ENCODE measurements around the gene DNASE2B. TPM values are rescaled to one million over a fixed set of nuclear protein-coding genes. Genes with fewer than 3 reads are reported as not detected.
"Not testable (repeated sequence)": the region's sequence is repeated elsewhere in the genome, so short reads cannot be mapped to it uniquely, and the experiment has no call there.

The DNASE2B gene
- total RNA-seq, 1 donor, result not detected

GRCh38 chr1:84436876-84437655 lies 38.8 kb downstream of the DNASE2B start:
- DNase-seq (ENCODE audit: insufficient read length, low spot score, missing footprints), result no peak
- no peaks in the 10 kb centered on the region for H3K36me3 ChIP-seq (ENCODE audit: insufficient read depth, low read length)
- H4K20me1 ChIP-seq (ENCODE audit: insufficient read depth, low read length), result no peaks in the 10 kb centered on the region
- no peaks in the 10 kb centered on the region for H3K79me2 ChIP-seq (ENCODE audit: insufficient read depth, low read length)
- TF ChIP-seq CTCF (IDR thresholded peaks at IDR 0.05; ENCODE audit: extremely low read depth, low read depth, low read length), result no peak
- no peak overlapping the region for H3K27ac ChIP-seq (ENCODE audit: low read depth, low read length)
- H3K4me2 ChIP-seq (ENCODE audit: insufficient read depth, low read length), result peak overlapping the region; percentile 38
- peaks cover 4% of the 10 kb centered on the region for H3K4me1 ChIP-seq (ENCODE audit: insufficient read depth, low read length)
- H3K9me3 ChIP-seq (ENCODE audit: low read depth, low read length), result no peaks in the 10 kb centered on the region
- peak overlapping the region; percentile 71 for H2AFZ ChIP-seq (ENCODE audit: low read length)
- no peaks in the 10 kb centered on the region for H3K27me3 ChIP-seq (ENCODE audit: insufficient read depth, low read length)
- H3K4me3 ChIP-seq (ENCODE audit: insufficient read depth, low read length), result no peak overlapping the region

- Histone ChIP-seq H2AFZ (ENCODE audit: low read length) (no peak overlapping the region), H3K4me2 (ENCODE audit: insufficient read depth, low read length) (no peak overlapping the region)
- peak; percentile 66 for TF ChIP-seq CTCF (IDR thresholded peaks at IDR 0.05; ENCODE audit: extremely low read depth, low read depth, low read length)
Observed at GRCh38 chr1:84442256-84442655, 44.0 kb downstream of the DNASE2B start.

GRCh38 chr1:84442747-84443646 lies 44.7 kb downstream of the DNASE2B start:
- not testable (repeated sequence) for H3K9me3 ChIP-seq (ENCODE audit: low read depth, low read length); DNase-seq (ENCODE audit: insufficient read length, low spot score, missing footprints); H3K36me3 ChIP-seq (ENCODE audit: insufficient read depth, low read length); H3K4me2 ChIP-seq (ENCODE audit: insufficient read depth, low read length); H3K4me1 ChIP-seq (ENCODE audit: insufficient read depth, low read length); H3K79me2 ChIP-seq (ENCODE audit: insufficient read depth, low read length); H4K20me1 ChIP-seq (ENCODE audit: insufficient read depth, low read length); H3K4me3 ChIP-seq (ENCODE audit: insufficient read depth, low read length); H3K27me3 ChIP-seq (ENCODE audit: insufficient read depth, low read length); H3K27ac ChIP-seq (ENCODE audit: low read depth, low read length)
- peak overlapping the region; percentile 41 for H2AFZ ChIP-seq (ENCODE audit: low read length)

More at GRCh38 chr1:84442256-84442655, 44.0 kb downstream of the DNASE2B start:
- Histone ChIP-seq H3K9me3 (ENCODE audit: low read depth, low read length) (no peaks in the 10 kb centered on the region), H3K4me1 (ENCODE audit: insufficient read depth, low read length) (peaks cover 6% of the 10 kb centered on the region), H4K20me1 (ENCODE audit: insufficient read depth, low read length) (no peaks in the 10 kb centered on the region), H3K27me3 (ENCODE audit: insufficient read depth, low read length) (no peaks in the 10 kb centered on the region), H3K79me2 (ENCODE audit: insufficient read depth, low read length) (no peaks in the 10 kb centered on the region), H3K36me3 (ENCODE audit: insufficient read depth, low read length) (no peaks in the 10 kb centered on the region), H3K27ac (ENCODE audit: low read depth, low read length) (no peak overlapping the region), H3K4me3 (ENCODE audit: insufficient read depth, low read length) (no peak overlapping the region)
- peak; percentile 87 for DNase-seq (ENCODE audit: insufficient read length, low spot score, missing footprints)

- not testable (repeated sequence) for H2AFZ ChIP-seq (ENCODE audit: low read length); H3K79me2 ChIP-seq (ENCODE audit: insufficient read depth, low read length); H3K36me3 ChIP-seq (ENCODE audit: insufficient read depth, low read length); H3K4me2 ChIP-seq (ENCODE audit: insufficient read depth, low read length); H4K20me1 ChIP-seq (ENCODE audit: insufficient read depth, low read length); H3K27ac ChIP-seq (ENCODE audit: low read depth, low read length); H3K9me3 ChIP-seq (ENCODE audit: low read depth, low read length); H3K4me1 ChIP-seq (ENCODE audit: insufficient read depth, low read length); DNase-seq (ENCODE audit: insufficient read length, low spot score, missing footprints); H3K27me3 ChIP-seq (ENCODE audit: insufficient read depth, low read length); H3K4me3 ChIP-seq (ENCODE audit: insufficient read depth, low read length)
Observed at GRCh38 chr1:84448704-84449103, 50.4 kb downstream of the DNASE2B start.

Measured in osteoblast (primary cell).